WTC11 (cell line): ENCODE results near the gene TAS2R40.

ENCODE experiments used
- ELF4 ChIP-seq: sonication (generic); formaldehyde crosslinking; IDR thresholded peaks from 2 replicates; pipeline ENCODE4 v1.8.1; 2022; ENCODE audit warnings: low read depth, mild to moderate bottlenecking, moderate library complexity, missing genetic modification reagents
- ESRRA ChIP-seq: sonication (generic); formaldehyde crosslinking; IDR thresholded peaks from 2 replicates; pipeline ENCODE4 v1.8.1; 2022; ENCODE audit warnings: mild to moderate bottlenecking, missing genetic modification reagents, borderline replicate concordance
- GABPB1 ChIP-seq: sonication (generic); formaldehyde crosslinking; IDR thresholded peaks from 2 replicates; pipeline ENCODE4 v1.8.1; 2023; ENCODE audit warnings: mild to moderate bottlenecking, missing genetic modification reagents
- MXD4 ChIP-seq: fragments of 250-450 bp; sonication (Bioruptor Pico); IDR thresholded peaks from 2 replicates; pipeline ENCODE4 v1.8.0; 2021; ENCODE audit warnings: mild to moderate bottlenecking, moderate library complexity, borderline replicate concordance
- SMAD3 ChIP-seq: sonication (generic); formaldehyde crosslinking; IDR thresholded peaks from 2 replicates; pipeline ENCODE4 v1.8.0; 2022; ENCODE audit warnings: missing genetic modification reagents, mild to moderate bottlenecking, borderline replicate concordance
- SP1 ChIP-seq: sonication (generic); formaldehyde crosslinking; conservative IDR thresholded peaks from 2 replicates; pipeline ENCODE4 v1.8.1; 2022; ENCODE audit warnings: missing genetic modification reagents
- TEAD4 ChIP-seq: sonication (generic); formaldehyde crosslinking; IDR thresholded peaks from 2 replicates; pipeline ENCODE4 v1.8.0; 2022; ENCODE audit warnings: mild to moderate bottlenecking, missing genetic modification reagents
- ZNF219 ChIP-seq: sonication (generic); formaldehyde crosslinking; IDR thresholded peaks from 2 replicates; pipeline ENCODE4 v1.8.0; 2023; ENCODE audit warnings: missing genetic modification reagents, mild to moderate bottlenecking, borderline replicate concordance
- TF ChIP-seq, protein P1 (sequence below): sonication (generic); formaldehyde crosslinking; IDR thresholded peaks from 2 replicates; pipeline ENCODE4 v1.8.0; 2022; ENCODE audit warnings: mild to moderate bottlenecking, missing genetic modification reagents
- TF ChIP-seq, protein P2 (sequence below): fragments of 200-600 bp; IDR thresholded peaks from 2 replicates; pipeline ENCODE4 v1.8.0; 2022; ENCODE audit warnings: antibody characterized with exemption
- TF ChIP-seq, protein P3 (sequence below): sonication (generic); formaldehyde crosslinking; IDR thresholded peaks from 2 replicates; pipeline ENCODE4 v1.8.1; 2023; ENCODE audit warnings: mild to moderate bottlenecking, missing genetic modification reagents, borderline replicate concordance
- TF ChIP-seq, protein P4 (sequence below): sonication (generic); formaldehyde crosslinking; IDR thresholded peaks from 2 replicates; pipeline ENCODE4 v1.8.1; 2022; ENCODE audit warnings: low read depth, mild to moderate bottlenecking, moderate library complexity, missing genetic modification reagents, borderline replicate concordance
- TF ChIP-seq, protein P5 (sequence below): sonication (generic); formaldehyde crosslinking; IDR thresholded peaks from 2 replicates; pipeline ENCODE4 v1.8.1; 2023; ENCODE audit warnings: mild to moderate bottlenecking, missing genetic modification reagents
- TF ChIP-seq, protein P6 (sequence below): sonication (generic); formaldehyde crosslinking; IDR thresholded peaks from 2 replicates; pipeline ENCODE4 v1.8.0; 2022; ENCODE audit warnings: mild to moderate bottlenecking, missing genetic modification reagents

DNA sequence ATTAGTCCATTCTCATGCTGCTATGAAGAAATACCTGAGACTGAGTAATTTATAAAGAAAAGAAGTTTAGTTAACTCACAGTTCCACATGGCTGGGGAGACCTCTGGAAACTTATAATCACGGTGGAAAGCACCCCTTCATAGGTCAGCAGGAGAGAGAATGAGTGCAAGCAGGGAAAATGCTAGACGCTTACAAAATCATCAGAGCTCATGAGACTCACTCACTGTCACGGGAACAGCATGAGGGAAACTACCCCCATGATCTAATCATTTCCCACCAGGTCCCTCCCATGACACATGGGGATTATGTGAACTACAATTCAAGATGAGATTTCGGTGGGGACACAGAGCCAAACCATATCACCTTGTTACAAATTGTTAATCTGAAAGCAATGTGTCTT lies 22.8 kb upstream of the TAS2R40 start:
- TF ChIP-seq, protein P1, sequence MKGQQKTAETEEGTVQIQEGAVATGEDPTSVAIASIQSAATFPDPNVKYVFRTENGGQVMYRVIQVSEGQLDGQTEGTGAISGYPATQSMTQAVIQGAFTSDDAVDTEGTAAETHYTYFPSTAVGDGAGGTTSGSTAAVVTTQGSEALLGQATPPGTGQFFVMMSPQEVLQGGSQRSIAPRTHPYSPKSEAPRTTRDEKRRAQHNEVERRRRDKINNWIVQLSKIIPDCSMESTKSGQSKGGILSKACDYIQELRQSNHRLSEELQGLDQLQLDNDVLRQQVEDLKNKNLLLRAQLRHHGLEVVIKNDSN (CRISPR knock-in tag), result no peak
- TF ChIP-seq, protein P2, sequence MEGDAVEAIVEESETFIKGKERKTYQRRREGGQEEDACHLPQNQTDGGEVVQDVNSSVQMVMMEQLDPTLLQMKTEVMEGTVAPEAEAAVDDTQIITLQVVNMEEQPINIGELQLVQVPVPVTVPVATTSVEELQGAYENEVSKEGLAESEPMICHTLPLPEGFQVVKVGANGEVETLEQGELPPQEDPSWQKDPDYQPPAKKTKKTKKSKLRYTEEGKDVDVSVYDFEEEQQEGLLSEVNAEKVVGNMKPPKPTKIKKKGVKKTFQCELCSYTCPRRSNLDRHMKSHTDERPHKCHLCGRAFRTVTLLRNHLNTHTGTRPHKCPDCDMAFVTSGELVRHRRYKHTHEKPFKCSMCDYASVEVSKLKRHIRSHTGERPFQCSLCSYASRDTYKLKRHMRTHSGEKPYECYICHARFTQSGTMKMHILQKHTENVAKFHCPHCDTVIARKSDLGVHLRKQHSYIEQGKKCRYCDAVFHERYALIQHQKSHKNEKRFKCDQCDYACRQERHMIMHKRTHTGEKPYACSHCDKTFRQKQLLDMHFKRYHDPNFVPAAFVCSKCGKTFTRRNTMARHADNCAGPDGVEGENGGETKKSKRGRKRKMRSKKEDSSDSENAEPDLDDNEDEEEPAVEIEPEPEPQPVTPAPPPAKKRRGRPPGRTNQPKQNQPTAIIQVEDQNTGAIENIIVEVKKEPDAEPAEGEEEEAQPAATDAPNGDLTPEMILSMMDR, result no peak
- TF ChIP-seq, protein P3, sequence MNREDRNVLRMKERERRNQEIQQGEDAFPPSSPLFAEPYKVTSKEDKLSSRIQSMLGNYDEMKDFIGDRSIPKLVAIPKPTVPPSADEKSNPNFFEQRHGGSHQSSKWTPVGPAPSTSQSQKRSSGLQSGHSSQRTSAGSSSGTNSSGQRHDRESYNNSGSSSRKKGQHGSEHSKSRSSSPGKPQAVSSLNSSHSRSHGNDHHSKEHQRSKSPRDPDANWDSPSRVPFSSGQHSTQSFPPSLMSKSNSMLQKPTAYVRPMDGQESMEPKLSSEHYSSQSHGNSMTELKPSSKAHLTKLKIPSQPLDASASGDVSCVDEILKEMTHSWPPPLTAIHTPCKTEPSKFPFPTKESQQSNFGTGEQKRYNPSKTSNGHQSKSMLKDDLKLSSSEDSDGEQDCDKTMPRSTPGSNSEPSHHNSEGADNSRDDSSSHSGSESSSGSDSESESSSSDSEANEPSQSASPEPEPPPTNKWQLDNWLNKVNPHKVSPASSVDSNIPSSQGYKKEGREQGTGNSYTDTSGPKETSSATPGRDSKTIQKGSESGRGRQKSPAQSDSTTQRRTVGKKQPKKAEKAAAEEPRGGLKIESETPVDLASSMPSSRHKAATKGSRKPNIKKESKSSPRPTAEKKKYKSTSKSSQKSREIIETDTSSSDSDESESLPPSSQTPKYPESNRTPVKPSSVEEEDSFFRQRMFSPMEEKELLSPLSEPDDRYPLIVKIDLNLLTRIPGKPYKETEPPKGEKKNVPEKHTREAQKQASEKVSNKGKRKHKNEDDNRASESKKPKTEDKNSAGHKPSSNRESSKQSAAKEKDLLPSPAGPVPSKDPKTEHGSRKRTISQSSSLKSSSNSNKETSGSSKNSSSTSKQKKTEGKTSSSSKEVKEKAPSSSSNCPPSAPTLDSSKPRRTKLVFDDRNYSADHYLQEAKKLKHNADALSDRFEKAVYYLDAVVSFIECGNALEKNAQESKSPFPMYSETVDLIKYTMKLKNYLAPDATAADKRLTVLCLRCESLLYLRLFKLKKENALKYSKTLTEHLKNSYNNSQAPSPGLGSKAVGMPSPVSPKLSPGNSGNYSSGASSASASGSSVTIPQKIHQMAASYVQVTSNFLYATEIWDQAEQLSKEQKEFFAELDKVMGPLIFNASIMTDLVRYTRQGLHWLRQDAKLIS (CRISPR knock-in tag), result no peak
- TF ChIP-seq, protein P4, sequence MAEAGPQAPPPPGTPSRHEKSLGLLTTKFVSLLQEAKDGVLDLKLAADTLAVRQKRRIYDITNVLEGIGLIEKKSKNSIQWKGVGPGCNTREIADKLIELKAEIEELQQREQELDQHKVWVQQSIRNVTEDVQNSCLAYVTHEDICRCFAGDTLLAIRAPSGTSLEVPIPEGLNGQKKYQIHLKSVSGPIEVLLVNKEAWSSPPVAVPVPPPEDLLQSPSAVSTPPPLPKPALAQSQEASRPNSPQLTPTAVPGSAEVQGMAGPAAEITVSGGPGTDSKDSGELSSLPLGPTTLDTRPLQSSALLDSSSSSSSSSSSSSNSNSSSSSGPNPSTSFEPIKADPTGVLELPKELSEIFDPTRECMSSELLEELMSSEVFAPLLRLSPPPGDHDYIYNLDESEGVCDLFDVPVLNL (CRISPR knock-in tag), result no peak
- TF ChIP-seq, protein P5, sequence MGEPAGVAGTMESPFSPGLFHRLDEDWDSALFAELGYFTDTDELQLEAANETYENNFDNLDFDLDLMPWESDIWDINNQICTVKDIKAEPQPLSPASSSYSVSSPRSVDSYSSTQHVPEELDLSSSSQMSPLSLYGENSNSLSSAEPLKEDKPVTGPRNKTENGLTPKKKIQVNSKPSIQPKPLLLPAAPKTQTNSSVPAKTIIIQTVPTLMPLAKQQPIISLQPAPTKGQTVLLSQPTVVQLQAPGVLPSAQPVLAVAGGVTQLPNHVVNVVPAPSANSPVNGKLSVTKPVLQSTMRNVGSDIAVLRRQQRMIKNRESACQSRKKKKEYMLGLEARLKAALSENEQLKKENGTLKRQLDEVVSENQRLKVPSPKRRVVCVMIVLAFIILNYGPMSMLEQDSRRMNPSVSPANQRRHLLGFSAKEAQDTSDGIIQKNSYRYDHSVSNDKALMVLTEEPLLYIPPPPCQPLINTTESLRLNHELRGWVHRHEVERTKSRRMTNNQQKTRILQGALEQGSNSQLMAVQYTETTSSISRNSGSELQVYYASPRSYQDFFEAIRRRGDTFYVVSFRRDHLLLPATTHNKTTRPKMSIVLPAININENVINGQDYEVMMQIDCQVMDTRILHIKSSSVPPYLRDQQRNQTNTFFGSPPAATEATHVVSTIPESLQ (CRISPR knock-in tag), result no peak
- TF ChIP-seq, protein P6, sequence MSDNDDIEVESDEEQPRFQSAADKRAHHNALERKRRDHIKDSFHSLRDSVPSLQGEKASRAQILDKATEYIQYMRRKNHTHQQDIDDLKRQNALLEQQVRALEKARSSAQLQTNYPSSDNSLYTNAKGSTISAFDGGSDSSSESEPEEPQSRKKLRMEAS, result no peak
- TF ChIP-seq ELF4 (CRISPR knock-in tag), result no peak
- TF ChIP-seq ESRRA (CRISPR knock-in tag), result no peak
- TF ChIP-seq ZNF219 (CRISPR knock-in tag), result no peak
- TF ChIP-seq TEAD4 (CRISPR knock-in tag), result no peak
- TF ChIP-seq SMAD3 (CRISPR knock-in tag), result no peak
- no peak for TF ChIP-seq MXD4 (CRISPR knock-in tag)
- no peak for TF ChIP-seq GABPB1 (CRISPR knock-in tag)
- no peak for TF ChIP-seq SP1 (CRISPR knock-in tag)
